Measurements from ENCODE around the gene GMDS.
"Not testable (repeated sequence)": the region's sequence is repeated elsewhere in the genome, so short reads cannot be mapped to it uniquely, and the experiment has no call there.

Gene GMDS

GRCh38 chr6:1770968-1771723, 474.3 kb downstream of the GMDS start:
- DNase-seq (ENCODE audit: low read depth): no peak

DNA sequence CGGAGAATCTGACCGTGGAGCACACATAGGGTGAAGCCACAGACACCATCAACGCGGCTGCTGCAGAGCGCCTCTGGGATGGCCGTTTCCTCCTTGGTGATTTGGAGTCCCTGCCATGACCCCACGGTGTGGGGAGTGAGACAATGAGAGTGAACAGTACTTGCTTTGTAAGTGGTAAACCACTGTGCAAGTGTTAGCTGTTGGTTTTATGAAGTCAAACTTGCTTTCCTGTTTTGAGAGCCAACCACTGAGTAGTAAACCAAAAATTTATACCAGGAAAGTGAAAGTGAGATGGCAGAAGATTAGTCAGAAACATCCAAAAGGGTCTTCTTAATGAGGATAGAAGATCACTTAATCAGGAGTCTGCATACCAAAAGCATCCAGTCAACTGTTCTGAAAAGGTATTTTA, 475.0 kb downstream of the GMDS start:
- no peak for DNase-seq (ENCODE audit: low read depth)

DNA sequence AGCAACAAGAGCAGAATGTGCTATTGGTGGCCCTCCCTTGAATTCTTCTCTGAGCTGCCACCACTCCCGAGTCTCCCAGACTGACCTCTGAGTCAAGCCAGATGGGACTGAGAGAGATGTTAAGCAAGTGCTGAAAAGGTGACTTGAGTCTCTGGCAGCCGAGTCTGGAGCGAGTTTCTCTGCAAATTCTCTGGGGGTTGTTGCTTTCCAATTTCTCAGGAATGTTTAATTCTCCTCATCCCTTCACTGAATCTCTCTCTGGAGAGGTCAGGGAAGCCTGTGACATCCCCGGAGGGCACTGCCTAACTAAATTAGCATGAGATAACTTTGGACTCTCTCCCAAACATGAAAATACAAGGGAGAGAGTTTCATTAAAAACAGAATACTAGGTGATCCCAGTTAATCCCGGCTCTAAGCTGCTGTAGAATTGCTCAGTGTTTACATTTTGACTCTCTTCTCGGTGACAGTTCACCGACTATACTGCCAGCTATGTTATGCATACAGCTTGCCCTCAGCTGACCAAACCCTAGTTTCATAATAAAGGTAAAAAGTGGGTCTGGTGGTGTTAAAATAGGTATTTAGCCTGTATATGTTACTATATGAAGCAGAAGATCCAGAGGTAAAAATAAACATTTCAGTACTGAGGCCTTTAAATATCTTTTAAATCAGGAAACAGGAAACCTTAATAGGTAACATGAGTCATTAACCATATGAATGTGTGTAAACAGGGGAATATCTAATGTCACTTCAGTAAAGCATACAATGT, 477.7 kb downstream of the GMDS start:
- no peak for DNase-seq (ENCODE audit: low read depth)

DNA sequence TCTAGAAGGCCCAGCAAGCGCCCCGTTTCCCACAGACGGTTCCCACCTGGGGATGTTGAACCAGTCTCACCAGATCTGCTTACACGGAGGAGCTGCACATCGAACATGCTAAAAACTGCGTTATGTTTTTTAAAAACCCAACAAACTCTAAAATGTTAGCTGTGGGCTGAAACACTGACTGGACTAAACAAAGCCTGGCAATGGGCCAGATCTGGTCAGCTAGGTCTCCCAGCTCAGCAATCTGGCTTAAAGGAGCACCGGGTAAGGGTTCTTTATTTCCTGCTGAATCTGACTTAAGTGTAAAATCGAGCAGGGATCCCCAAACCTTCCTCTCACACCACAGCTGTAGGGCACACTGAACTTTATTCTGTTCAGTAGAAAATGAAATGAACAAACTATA, 478.8 kb downstream of the GMDS start:
- no peak for DNase-seq (ENCODE audit: low read depth)

DNA sequence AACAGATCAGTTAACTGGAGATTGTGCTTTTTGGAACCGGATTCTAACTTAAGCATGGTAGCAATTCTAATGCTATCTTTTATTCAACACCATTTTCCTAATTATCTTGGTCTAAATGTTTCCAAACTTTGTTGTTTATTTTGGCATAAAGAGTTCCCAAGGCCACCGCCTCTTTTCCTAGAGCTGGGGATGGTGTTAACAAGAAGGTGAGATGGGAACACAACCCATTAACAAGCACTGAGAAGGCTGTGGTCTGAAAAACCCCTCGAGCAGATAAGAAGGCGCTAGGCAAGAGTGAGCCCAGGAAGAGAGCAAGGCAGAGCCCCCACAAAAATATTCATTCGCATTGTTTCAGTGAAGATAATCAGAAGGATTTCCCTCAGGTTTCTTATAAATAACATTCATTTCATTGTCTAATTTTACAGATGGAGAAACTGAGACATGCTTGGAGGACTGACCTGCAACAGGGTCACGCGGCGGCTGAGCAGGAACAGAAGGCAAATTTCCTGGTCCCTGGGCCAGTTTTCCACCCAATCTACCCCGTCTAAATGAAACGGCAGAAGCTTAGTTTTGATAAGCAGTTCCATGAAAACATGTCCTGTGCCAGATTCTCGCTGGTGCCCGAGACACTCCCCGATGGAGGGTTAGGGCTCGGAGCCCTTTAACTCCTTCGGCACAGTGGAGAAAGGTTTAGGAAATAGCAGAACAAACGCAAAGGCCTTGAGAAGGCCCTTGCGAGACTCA, 480.1 kb downstream of the GMDS start:
- no peak for DNase-seq (ENCODE audit: low read depth)

- no peak for DNase-seq (ENCODE audit: low read depth)
These were observed 480.9 kb downstream of the GMDS start for GRCh38 chr6:1764397-1764987.

DNA sequence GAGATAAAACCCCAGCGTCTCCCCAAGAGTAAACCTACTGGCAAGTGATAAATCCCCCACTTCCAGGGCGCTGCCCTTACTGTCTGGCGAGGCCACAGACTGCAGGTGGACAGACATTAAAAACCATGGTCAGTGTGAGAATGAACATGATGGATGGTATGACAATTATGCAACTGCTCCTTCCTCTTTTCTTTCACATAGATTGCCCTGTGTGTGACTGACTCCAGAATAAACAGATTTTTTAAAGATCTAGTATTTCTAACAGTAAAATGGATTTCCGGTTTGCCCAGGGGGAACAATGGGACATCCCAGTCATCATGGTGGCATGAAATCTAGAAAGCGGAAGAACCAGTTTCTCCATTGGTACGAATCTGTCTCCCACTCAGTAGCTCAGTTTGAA, 482.0 kb downstream of the GMDS start:
- DNase-seq (ENCODE audit: low read depth): no peak

DNA sequence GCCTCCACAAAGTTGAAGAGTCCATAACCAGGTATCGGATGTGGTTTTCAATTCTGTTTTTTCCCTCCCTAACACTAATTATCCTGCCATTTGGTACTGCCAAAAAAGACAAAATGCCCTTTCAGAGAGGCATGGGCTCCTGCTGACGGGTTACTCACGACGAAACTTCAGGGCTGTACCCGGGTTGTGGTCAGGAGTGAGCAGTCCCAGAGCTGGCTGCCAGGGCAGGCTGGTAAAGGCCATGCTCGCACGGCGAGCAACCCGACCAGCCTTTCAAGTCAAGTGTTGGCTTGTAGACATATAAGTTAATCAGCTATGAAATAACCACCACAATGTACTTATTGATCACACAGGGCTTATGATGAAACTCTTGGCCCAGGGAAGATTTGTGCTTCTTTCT, 483.2 kb downstream of the GMDS start:
- DNase-seq (ENCODE audit: low read depth): no peak

- no peak for DNase-seq (ENCODE audit: low read depth)
These were observed 483.9 kb downstream of the GMDS start for GRCh38 chr6:1761477-1761877.

- no peak for DNase-seq (ENCODE audit: low read depth)
These were observed 484.5 kb downstream of the GMDS start for GRCh38 chr6:1760876-1761275.

DNA sequence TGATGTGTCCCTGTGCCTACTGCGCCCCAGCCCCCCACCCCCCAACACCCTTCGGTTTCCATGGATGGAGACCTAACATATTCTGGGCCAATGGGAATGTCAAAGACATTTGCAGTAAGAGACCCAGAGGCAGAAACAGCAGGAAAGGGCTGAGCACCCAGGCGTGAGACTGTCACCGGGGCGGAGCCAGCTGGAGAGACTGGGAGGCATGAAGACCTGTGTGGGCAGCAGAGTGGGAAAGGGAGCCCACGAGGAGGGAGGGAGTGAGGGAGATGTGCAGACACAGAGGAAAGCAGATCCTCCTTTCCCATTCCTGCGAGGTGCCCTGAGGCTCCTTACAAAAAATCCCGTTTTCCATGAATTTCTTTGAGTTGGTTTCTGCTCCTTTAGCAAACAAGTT, 485.5 kb downstream of the GMDS start:
- no peak for DNase-seq (ENCODE audit: low read depth)

DNA sequence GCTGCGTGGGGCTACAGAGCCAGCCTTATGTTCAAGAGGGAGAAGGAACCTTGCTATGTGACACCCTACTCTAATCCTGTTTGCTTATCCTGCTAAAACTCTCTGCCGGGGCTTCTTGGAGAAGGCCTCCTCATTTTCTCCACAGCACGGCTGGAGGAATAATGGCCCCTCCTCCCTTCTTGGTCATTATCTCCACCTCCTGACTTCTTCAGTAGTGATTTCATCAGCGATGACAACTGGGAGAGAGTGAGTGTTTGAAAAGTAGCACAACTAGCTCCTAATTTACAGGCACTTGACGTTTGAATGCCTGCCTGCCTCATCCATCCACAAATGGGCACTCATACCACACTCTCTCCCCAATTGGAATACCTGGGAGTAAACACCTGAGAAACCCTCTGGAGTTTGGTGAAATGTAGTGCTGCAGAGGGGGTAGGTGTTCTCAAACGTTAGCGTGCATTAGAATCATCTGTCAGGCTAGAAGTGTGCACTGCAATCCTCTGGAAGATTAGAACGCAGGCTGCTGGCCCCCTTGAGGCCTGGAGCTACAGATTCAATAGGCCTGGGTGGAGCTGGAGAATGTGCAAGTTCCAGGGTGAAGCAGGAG, 487.2 kb downstream of the GMDS start:
- no peak for DNase-seq (ENCODE audit: low read depth)

GRCh38 chr6:1757131-1757530, 488.3 kb downstream of the GMDS start:
- no peak for DNase-seq (ENCODE audit: low read depth)

DNA sequence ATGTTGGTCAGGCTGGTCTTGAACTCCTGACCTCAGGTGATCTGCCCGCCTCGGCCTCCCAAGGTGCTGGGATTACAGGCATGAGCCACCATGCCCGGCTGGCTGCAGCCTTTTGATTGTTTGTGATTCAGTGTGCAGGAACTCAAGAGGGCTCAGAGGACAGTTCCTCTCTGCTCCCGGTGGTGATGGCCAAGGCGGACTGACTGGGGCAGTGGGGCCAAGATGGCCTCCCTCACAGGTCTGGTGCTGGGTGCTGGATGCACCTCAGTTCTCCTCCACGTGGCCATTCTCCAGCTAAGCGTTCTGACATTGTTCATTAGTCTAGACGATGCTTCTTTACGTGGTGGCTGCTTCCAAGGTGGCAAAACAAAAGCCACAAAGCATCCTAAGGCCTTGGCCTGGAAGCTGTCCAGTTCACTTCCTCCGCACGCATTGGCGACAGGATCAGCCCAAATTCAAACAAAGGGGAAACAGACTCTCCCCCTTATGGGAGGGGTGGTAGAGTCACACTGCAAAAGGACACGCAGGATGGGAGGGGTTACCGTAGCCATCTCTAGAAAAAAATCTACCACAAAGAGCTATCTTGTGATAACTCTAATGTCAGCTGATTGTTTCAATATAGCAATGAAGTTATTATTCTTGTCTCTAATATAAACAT, 488.8 kb downstream of the GMDS start:
- DNase-seq (ENCODE audit: low read depth): no peak

DNA sequence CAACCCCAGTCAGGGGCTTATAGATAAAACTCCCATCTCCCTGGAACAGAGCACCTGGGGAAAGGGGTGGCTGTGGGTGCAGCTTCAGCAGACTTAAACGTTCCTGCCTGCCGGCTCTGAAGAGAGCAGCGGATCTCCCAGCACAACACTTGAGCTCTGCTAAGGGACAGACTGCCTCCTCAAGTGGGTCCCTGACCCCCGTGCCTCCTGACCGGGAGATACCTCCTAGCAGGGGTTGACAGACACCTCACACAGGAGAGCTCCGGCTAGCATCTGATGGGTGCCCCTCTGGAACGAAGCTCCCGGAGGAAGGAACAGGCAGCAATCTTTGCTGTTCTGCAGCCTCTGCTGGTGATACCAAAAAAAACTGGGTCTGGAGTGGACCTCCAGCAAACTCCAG, 494.3 kb downstream of the GMDS start:
- not testable (repeated sequence) for DNase-seq (ENCODE audit: low read depth)

GRCh38 chr6:1749041-1749440, 496.4 kb downstream of the GMDS start:
- no peak for DNase-seq (ENCODE audit: low read depth)

GRCh38 chr6:1747531-1747930, 497.9 kb downstream of the GMDS start:
- DNase-seq (ENCODE audit: low read depth): no peak

DNA sequence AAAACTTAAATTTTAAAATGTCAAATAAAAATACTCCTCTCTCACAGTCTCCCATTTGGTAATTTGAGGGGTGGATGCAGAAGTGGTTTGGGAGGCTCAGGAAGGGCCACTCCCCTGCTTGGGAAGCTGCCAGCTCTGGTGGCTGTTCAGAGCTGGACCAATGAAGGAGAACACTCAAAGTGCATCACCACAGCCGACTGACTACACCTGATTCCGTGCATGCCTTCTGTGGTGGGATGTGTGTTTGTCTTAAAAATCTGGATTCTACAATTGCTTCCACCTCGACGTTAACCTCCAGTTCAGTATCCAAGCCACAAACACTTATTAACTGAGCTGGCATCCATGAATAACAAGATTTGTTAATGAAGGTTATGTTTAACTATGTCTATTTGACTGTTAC, 498.4 kb downstream of the GMDS start:
- no peak for DNase-seq (ENCODE audit: low read depth)

GRCh38 chr6:1745814-1746213, 499.6 kb downstream of the GMDS start:
- no peak for DNase-seq (ENCODE audit: low read depth)

DNA sequence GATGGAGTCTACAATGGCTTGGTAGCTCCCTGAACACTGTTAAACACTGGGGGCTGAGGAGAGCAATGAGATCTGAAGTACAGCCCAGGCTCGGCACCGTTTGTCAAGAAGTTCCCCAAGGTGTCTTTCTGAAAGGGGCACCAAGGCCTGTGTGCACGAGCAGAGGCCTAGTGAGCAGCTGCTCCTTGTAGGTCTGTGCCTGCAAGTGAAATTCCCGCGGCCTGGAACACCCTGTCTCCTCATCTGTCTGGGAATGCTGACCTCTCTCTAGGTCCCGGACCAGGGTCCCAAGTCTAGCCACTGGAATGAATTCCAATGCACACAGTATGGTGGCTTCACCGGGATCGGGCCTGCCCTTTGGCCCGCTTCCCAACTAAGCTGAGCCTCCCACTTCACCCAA, 500.9 kb downstream of the GMDS start:
- no peak for DNase-seq (ENCODE audit: low read depth)

GRCh38 chr6:1739680-1740079, 505.7 kb downstream of the GMDS start:
- DNase-seq (ENCODE audit: low read depth): no peak

DNA sequence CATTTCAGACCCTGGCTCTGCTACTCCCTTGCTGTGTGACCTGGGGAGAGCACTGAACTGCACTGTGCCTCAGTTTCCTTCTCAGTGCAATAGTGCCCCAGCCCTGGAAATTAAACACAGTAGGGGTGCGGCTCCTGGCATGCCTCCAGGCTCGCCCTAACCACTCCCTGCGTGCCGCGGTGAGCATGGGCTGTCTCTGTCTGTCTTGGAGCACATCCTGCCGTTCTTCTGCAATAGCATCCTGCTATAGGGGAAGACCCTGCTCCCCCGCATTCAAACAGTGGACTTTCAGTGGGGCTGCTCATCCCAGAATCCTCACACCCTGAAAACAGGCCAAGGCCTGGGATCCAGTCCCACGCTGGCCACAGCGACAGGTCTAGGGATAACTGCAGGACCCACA, 506.2 kb downstream of the GMDS start:
- no peak for DNase-seq (ENCODE audit: low read depth)
